OCI-M2 (cell line): Measurements from ENCODE around the gene SEPTIN7.
"Not testable (repeated sequence)": the region's sequence is repeated elsewhere in the genome, so short reads cannot be mapped to it uniquely, and the experiment has no call there.

Experiments used
- DNase-seq: peaks from one replicate; lab custom pipeline; 2025; ENCODE audit not compliant: unreplicated experiment; lab: John Stamatoyannopoulos, UW

The SEPTIN7 gene

GRCh38 chr7:35800718-35801391 is at the start of gene SEPTIN7:
Gene SEPTIN7, plus strand, starts transcription at chr7:35801057. Its CDS starts 153 bp downstream, at chr7:35801210.
- peak; percentile 81 for DNase-seq

- DNase-seq, result no peak
Observed at GRCh38 chr7:35752742-35753141, 48.1 kb upstream of the SEPTIN7 start.

DNA sequence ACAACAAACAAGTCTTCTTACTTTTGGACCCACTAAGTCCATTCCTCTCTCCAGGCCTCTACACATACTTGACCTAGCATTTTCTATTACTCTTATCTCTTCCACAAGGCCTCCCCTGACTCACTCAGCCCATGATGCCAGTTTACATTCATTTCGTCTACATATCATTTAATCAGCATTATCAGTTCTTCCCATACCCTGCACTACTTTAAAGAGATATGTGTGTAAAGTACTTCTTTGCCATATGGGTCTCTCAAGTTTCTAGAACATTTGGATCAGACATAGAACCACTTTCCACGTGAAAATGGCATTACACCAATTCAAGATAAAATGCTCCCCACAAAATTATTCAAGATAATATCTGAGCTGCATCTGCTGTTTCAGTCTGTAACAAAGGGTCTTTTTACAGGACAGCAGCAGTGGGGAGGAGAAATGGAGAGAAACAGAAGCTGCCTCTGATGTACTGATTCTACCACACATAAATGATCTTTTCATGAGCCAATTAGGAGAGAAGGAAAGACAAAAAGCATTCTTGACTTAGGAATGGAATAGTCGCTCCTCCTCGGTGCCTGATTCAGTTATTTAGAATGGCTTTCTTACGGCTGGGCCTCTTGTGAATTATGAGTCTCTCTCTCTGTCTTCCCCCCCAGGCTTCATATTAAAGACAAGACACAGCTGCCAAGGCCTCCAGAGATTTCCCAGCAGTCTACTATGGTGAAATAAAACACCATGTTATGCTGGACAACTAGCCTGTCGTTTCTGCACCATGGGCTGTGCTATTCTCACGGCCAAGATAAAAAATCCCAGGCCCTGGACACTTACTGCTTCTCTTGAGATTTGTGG is 46.9 kb upstream of the SEPTIN7 start:
- DNase-seq, result peak; percentile 6

GRCh38 chr7:35754741-35755140 is 46.1 kb upstream of the SEPTIN7 start:
- DNase-seq, result no peak

- DNase-seq, result no peak
Observed at GRCh38 chr7:35755711-35756110, 45.1 kb upstream of the SEPTIN7 start.

DNA sequence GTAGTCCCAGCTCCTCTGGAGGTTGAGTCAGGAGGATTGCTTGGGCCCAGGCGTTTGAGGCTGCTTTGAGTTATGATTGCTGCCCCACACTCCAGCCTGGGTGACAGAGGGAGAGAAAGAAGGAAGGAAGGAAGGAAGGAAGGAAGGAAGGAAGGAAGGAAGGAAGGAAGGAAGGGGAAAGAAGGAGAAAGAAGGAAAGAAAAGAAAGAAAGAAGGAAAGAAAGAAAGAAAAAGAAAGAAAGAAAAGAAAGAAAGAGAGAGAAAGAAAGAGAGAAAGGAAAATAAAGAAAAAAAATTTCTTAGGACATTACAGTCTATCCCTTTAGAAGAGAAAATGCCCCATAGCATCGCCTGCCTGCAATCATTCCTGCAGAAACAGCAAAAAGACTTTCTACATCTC is 44.4 kb upstream of the SEPTIN7 start:
- not testable (repeated sequence) for DNase-seq

DNA sequence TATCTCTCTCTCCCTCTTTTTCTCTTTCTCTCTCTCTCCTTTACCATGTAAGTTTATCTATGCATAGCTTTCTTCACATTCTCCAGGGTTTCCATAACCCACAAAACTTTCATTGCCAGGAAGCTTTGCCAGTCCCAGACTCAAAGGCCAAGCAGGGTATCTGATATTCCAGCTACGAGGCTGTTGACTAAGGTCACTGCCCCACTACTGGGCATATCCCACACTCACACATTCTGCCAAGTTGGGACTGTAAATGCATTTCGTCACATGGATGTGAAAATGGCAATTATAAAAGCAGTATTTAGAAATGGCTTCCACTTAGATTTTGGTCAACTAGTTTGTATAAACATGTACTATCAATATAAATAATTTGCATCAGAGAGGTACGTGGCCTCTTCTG is 43.3 kb upstream of the SEPTIN7 start:
- DNase-seq, result no peak

- peak; percentile 18 for DNase-seq
Observed at GRCh38 chr7:35758421-35758820, 42.4 kb upstream of the SEPTIN7 start.

DNA sequence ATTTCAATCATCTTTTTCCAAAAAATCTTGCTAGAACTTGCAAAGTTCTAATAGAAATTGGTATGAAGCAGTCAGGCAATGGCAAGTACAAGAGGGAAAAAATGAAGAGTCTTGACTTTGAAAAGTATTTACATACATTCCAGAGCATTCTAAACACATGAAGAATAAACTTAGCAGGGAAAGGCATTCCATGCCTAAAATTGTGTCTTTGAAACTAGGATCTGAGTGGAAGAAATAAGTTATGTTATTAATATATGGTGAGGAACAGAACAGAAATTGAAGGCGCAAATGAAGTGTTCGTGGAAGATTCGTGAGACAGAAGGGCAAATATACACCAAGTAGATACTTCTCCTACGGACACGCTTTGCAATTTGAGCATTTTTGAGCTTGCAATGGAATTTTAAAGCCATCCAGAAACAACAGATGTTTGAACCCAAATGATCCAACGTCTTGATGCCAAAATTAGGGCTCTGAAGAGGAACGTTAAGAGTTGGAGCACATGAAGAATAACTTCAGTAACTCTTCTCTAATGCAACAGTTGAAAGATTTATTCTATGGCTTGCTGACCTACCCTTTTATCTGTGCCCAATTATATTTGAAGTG is 40.6 kb upstream of the SEPTIN7 start:
- DNase-seq, result no peak

DNA sequence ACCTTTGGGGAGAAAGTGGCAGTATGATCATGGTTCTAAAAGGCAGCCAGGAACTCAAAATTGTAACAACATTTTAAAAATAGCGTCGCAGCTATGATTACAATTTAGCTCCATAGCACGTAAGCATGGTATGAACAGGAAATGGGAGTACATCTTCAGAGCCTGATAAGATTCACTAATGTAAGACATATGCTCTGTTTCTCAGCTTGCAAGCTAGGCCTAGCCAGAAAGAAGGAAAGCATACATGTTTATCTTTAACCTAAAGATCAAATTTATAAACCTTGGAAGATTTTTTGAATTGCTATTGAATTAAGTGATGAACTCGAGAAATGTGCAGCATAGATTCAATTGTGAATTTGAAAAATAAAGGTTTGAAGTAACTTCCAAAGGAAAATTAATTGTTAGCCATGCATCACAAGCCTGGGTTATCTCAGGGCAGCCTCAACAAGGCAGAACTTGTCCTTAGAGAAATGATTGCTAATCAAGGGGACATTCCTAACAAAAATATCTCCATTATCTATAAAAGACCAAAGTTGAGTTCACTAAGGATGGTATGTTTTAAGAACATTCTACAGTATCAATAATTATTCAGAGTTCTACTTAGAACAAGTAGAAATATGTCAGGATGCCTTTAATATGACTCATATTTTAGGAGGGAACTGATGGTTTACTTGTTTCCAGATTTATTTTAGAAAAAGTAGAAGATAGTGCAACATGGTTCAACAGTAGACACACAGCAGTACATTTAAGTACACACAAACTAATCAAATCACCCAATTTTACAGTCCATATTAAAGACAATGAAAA is 38.8 kb upstream of the SEPTIN7 start:
- no peak for DNase-seq

DNA sequence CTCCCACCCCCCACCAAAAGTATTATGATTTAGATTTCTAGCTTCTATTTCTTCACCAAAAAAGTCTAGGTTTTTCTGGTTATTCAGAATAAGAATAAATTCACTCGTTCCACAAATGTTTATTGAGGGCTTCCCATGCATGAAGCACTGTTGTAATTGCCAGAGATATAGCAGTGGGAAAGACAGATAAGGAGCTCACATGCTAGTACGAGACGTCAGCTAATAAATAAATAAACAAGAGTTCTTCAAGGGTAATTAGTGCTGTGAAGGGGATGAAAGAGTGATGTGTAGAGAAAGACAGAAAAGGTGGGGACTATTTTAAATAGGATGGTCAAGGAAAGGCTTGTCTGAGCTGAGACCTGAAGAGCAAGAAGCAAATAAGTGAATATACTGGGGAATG is 38.1 kb upstream of the SEPTIN7 start:
- DNase-seq, result no peak

GRCh38 chr7:35768346-35768745 is 32.5 kb upstream of the SEPTIN7 start:
- DNase-seq, result no peak

GRCh38 chr7:35771776-35772175 is 29.1 kb upstream of the SEPTIN7 start:
- DNase-seq, result no peak

DNA sequence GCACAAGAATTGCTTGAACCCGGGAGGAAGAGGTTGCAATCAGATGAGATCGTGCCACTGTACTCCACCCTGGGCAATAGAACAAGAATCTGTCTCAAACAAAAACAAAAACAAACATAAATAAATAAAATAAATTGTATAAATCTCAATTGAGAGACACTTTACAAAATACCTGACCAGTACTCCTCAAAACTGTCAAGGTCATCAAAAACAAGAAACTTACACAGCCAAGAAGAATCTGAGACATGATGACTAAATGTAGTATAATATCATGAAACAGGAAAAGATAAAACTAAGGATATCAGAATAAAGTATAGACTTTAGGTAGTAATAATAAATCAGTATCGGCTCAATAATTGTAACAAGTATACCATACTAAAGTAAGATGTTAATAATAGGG is 26.9 kb upstream of the SEPTIN7 start:
- no peak for DNase-seq

DNA sequence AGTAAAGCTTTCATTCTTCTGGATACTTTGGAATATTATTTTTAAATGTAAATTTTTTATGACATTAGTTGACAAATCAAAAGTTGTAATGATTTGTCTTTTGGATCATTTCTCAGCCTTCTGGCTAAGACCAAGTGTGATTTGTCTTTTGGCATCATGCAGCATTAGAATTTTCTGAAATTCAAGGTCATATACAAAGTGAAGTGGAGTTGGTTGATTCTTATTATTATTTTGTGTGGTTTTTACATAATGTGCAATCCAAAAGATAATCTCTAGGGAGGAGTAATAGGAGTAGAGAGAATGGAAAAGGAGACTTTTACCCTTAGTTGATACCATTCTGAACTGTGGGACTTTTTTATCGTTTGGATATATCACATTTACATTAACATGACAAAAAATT is 24.2 kb upstream of the SEPTIN7 start:
- DNase-seq, result no peak

- DNase-seq, result no peak
Observed at GRCh38 chr7:35777121-35777520, 23.7 kb upstream of the SEPTIN7 start.

- no peak for DNase-seq
Observed at GRCh38 chr7:35780070-35780469, 20.8 kb upstream of the SEPTIN7 start.

GRCh38 chr7:35781200-35781701 is 19.6 kb upstream of the SEPTIN7 start:
- DNase-seq, result no peak

DNA sequence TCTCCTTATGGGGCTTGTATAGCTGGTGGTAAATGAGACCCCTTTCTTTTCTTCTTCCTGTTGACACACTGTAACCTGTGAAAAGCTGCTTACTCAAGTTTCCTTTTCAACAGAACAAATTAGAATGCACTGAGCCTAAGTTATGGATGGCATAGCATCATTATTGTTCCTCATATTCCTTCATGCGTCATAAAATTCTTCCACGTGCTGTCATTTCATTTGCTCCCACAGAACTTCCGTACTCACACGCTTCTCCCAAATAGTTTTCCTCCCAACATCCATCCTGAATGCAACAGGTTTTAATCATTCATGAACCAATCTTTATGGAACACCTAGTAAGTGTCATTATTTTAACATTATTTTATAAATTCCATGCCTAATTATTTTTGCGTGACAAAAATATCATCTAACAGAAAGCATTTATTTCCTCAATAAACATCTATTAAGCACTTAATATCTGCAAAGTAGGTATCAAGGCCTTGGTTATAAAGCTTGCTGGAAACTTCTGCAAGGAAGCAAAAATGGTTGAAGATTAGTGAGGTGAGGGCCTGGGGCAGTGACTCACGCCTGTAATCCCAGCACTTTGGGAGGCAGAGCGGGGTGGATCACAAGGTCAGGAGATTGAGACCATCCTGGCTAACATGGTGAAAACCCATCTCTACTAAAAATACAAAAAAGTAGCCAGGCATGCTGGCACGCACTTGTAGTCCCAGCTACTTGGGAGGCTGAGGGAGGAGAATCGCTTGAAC is 18.9 kb upstream of the SEPTIN7 start:
- DNase-seq, result no peak

- no peak for DNase-seq
Observed at GRCh38 chr7:35784332-35784731, 16.5 kb upstream of the SEPTIN7 start.
